Esophagus muscularis mucosa (tissue), 4 donors: ENCODE data around the gene IFNL1.

Experiments
- CTCF ChIP-seq, 3 experiments: fragments of 200-600 bp in 2 of 3; fragments of 450-650 bp in 1 of 3; sonication (generic) in 2 of 3; IDR thresholded peaks; one replicate each; pipeline ENCODE4 v1.5.1; 2017 to 2019; ENCODE audit warnings: antibody characterized with exemption in 3 of 3, mild to moderate bottlenecking in 2 of 3, moderate library complexity in 1 of 3
- EP300 ChIP-seq: sonication (generic); formaldehyde crosslinking; IDR thresholded peaks from one replicate; pipeline ENCODE4 v1.6.1; 2017; ENCODE audit warnings: antibody characterized with exemption
- POLR2A ChIP-seq: fragments of 450-650 bp; IDR thresholded peaks from one replicate; pipeline ENCODE4 v1.6.1; 2017; ENCODE audit warnings: antibody characterized with exemption, moderate library complexity, mild to moderate bottlenecking, low read depth

- TF ChIP-seq CTCF (IDR thresholded peaks at IDR 0.05) (no peak), POLR2A (no peak), EP300 (no peak)
Observed at GRCh38 chr19:39299404-39299803, 3.2 kb downstream of the IFNL1 start.
